Measurements from ENCODE around the gene ZBTB39. TPM values are rescaled to one million over a fixed set of nuclear protein-coding genes. Genes with fewer than 3 reads are reported as not detected.

Gene ZBTB39
- total RNA-seq, 1 donor from 2014 or later, result 2.7 TPM

DNA sequence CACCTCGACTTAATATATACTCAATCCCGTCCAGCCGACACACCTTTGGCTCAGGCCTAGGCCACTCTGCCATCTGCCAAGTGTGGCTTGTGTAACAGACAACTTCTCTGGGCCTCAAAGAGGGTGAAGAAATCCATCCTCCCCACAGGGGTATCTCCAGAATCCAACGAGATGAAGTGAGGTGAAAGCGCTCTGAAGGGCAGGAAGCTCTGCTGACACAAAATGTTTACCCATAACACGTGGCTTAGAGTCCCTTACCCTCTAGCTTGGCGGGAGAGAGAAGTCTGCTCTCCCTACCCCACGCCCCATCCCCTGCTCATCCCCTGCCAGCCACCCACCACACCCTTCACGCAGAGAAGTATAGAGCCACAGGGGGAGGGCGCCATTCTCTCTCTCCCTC is 13.0 kb downstream of the ZBTB39 start:
- no peak overlapping the region for H3K27ac ChIP-seq (replicated peaks)
- TF ChIP-seq, protein P1, sequence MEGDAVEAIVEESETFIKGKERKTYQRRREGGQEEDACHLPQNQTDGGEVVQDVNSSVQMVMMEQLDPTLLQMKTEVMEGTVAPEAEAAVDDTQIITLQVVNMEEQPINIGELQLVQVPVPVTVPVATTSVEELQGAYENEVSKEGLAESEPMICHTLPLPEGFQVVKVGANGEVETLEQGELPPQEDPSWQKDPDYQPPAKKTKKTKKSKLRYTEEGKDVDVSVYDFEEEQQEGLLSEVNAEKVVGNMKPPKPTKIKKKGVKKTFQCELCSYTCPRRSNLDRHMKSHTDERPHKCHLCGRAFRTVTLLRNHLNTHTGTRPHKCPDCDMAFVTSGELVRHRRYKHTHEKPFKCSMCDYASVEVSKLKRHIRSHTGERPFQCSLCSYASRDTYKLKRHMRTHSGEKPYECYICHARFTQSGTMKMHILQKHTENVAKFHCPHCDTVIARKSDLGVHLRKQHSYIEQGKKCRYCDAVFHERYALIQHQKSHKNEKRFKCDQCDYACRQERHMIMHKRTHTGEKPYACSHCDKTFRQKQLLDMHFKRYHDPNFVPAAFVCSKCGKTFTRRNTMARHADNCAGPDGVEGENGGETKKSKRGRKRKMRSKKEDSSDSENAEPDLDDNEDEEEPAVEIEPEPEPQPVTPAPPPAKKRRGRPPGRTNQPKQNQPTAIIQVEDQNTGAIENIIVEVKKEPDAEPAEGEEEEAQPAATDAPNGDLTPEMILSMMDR (IDR thresholded peaks at IDR 0.05; ENCODE audit: borderline replicate concordance), result no peak
- H3K27me3 ChIP-seq (ENCODE audit: low read depth), result no peaks in the 10 kb centered on the region
- H3K4me3 ChIP-seq, result no peak overlapping the region
- peaks cover 25% of the 10 kb centered on the region for H3K4me1 ChIP-seq
- DNase-seq, result no peak
- intact Hi-C loops (cut with micrococcal nuclease), result no loop called here
- H3K9me3 ChIP-seq (replicated peaks), result no peaks in the 10 kb centered on the region
- H3K36me3 ChIP-seq, result peaks cover 8% of the 10 kb centered on the region

DNA sequence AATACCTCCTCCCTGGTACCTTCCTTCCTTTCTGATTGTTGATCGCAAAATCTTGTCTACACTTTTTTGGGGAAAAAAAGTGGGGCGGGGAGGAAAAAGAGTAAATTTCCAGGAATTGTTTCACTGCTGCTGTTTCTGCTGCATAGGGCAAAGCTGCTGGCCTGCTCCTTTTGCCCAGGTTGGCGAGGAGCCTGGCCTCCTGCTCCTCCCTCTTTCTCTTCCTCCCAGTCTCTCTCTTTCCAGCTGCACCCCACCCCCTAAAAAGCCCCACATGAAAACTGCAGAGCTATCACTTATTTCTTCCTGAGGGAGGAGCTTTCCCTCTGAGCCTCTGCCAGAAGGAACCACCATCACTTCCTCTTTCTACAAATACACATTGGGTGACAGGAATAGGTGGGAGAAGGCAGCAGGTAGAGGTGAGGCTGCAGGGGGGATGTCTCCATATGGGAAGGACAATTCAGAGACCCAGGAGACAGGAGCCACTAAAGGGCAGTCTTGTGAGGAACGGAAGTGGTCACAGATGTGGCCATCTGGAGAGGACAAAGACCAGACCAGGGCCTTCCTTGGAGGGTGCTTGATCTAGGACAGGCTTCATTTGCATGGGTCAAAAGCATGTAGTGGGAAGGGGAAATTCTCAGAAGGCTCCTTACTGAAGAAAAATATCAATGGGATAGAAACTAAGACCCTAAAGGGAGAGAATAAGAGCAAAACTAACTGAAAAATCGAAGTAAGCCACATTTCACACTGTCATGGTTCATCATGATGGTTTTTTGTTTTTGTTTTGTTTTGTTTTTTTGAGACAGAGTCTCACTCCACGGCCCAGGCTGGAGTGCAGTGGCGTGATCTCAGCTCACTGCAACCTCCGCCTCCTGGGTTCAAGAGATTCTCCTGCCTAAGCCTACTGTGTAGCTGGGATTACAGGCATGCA is 14.8 kb downstream of the ZBTB39 start:
- intact Hi-C loops (cut with micrococcal nuclease), result no loop called here
- DNase-seq, result peak; percentile 53

DNA sequence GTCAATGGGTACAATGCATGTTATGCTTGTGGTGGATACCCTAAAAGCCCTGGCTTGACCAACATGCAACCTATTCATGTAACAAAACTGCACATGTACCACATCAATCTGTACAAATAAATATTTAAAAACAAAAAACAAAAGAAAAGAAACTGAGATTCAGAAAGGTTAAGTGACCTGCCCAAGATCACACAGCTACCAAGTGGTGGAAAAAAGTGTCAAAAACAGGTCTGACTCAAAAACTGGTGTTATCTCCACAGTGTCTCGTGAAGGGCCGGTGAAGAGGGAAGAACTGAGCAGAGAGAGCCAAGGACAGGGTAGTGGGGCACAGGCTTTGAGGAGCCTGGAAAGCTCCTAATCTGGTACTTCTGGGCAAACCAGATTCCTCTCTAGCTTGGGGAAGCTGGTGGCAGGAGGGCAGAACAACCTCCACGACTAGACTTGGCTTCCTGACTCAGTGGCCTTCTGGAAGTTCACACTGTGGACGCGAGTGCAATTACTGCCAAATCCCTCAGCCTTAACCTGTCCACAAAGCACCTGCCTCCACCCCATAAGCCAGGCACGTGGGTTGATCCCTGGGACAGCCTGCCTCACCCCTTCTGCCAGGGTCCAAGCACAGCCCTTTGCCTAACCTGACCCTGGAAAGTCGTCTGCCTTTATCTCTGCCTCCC is 15.6 kb downstream of the ZBTB39 start:
- no peaks in the 10 kb centered on the region for H3K9me3 ChIP-seq (replicated peaks)
- peak overlapping the region; percentile 59 for H3K27ac ChIP-seq (replicated peaks)
- DNase-seq, result no peak
- TF ChIP-seq, protein P1 (IDR thresholded peaks at IDR 0.05; ENCODE audit: borderline replicate concordance), result no peak
- no peaks in the 10 kb centered on the region for H3K27me3 ChIP-seq (ENCODE audit: low read depth)
- peaks cover 4% of the 10 kb centered on the region for H3K36me3 ChIP-seq
- intact Hi-C loops (cut with micrococcal nuclease), result no loop called here
- no peak overlapping the region for H3K4me3 ChIP-seq
- H3K4me1 ChIP-seq, result peaks cover 39% of the 10 kb centered on the region

More for the DNA sequence above, 14.8 kb downstream of the ZBTB39 start:
- Histone ChIP-seq H3K4me1 (peaks cover 39% of the 10 kb centered on the region), H3K36me3 (peaks cover 4% of the 10 kb centered on the region), H3K27ac (replicated peaks) (peak overlapping the region; percentile 59), H3K27me3 (ENCODE audit: low read depth) (no peaks in the 10 kb centered on the region), H3K4me3 (no peak overlapping the region), H3K9me3 (replicated peaks) (no peaks in the 10 kb centered on the region)
- TF ChIP-seq, protein P1 (IDR thresholded peaks at IDR 0.05; ENCODE audit: borderline replicate concordance), result no peak

DNA sequence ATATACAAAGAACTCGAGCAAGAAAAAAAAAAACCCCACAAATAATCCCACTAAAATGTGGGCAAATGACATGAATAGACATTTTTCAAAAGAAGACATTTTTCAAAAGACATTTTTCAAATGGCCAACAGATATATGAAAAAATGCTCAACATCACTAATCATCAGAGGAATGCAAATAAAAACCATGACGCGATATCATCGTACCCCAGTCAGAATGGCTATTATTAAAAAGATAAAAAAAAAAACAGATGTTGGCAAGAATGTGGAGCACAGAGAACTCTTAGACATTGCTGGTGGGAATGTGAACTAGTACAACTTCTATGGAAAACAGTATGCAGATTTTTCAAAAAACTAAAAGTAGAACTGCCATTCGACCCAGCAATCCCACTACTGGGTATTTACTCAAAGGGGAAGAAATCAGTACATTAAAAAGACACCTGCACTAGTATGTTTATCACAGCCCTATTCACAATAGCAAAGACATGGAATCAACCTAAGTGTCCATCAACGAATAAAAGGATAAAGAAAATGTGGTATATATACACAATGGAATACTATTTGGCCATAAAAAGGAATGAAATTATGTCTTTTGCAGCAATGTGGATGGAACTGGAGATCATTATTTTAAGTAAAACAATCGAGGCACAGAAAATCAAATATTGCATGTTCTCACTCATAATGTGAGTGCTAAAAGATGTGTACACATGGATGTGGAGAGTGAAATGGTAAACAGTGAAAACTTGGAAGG is 16.3 kb downstream of the ZBTB39 start:
- intact Hi-C loops (cut with micrococcal nuclease), result no loop called here
- peak overlapping the region; percentile 59 for H3K27ac ChIP-seq (replicated peaks)
- DNase-seq, result no peak

More for the DNA sequence above, 16.3 kb downstream of the ZBTB39 start:
- Histone ChIP-seq H3K36me3 (no peaks in the 10 kb centered on the region), H3K4me3 (no peak overlapping the region), H3K4me1 (peaks cover 39% of the 10 kb centered on the region), H3K9me3 (replicated peaks) (no peaks in the 10 kb centered on the region), H3K27me3 (ENCODE audit: low read depth) (no peaks in the 10 kb centered on the region)
- TF ChIP-seq, protein P1 (IDR thresholded peaks at IDR 0.05; ENCODE audit: borderline replicate concordance), result no peak

All from left ventricle myocardium inferior (tissue), 1 donor.